ENCODE data around the gene PROK1. TPM values are rescaled to one million over a fixed set of nuclear protein-coding genes. Genes with fewer than 3 reads are reported as not detected.
"Not testable (repeated sequence)": the region's sequence is repeated elsewhere in the genome, so short reads cannot be mapped to it uniquely, and the experiment has no call there.

The PROK1 gene
- total RNA-seq, 2 donors from 2014 or later: 0.17 TPM; not detected in 1

DNA sequence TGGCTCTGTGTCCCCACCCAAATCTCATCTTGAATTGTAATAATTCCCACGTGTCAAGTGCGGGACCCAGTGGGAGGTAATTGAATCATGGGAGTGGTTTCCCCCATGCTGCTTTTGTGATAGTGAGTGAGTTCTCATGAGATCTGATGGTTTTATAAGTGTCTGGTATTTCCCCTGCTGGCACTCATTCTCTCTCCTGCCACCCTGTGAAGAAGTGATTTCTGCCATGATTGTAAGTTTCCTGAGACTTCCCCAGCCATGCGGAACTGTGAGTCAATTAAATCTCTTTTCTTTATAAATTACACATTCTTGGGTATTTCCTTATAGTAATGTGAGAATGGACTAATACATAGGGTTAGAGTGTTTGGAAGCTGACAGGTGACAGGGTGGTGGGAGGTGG lies 11.1 kb upstream of the PROK1 start:
- not testable (repeated sequence) for H3K27ac Mint-ChIP-seq; H3K9me3 Mint-ChIP-seq; H3K36me3 Mint-ChIP-seq (ENCODE audit: insufficient read depth in 2 of 2); H3K27me3 Mint-ChIP-seq (ENCODE audit: low read depth); ATAC-seq (replicated peaks in 1 of 2); H3K4me3 Mint-ChIP-seq; H3K4me1 Mint-ChIP-seq (ENCODE audit: low read depth); DNase-seq

DNA sequence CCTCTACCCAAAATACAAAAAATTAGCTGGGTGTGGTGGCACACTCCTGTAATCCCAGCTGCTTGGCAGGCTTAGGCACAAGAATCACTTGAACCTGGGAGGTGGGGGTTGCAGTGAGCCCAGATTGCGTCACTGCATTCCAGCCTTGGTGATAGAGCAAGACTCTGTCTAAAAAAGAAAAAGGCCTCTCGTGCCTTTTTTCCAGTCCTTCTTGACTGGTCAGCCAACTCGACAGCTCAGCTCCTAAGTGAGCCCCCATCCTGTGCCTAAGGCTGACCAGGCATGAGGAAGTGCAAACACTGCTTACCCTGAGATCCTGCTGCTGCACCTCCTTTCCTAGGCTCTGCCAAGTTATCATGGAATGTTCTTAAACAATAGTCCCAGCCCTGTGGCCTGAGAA lies 10.1 kb upstream of the PROK1 start:
- ATAC-seq (replicated peaks in 1 of 2): no peak
- H3K27me3 Mint-ChIP-seq (ENCODE audit: low read depth): peaks cover 7% of the 10 kb centered on the region

DNA sequence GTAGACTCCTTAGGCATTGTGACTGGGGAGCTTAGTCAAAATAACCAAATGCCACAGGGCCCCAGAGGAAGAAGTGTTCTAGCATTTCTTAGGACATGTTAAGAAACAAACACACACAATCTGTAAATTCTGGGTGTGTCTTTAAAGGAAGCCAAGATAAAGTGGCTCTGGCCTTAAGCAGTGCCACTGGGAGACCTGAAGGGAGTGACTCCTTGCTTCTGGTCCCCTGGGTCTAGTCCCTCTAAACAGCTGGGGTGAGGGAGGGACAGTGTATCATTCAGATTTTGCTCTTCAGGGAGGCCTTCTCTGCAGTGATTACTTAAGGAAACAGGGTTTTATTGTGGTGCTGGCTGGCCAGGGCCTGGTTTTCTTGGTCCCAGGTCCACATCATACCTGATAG lies 9.1 kb upstream of the PROK1 start:
- DNase-seq: no peak
- Mint-ChIP-seq H3K36me3 (ENCODE audit: insufficient read depth in 2 of 2) (no peaks in the 10 kb centered on the region), H3K4me3 (no peak overlapping the region), H3K4me1 (ENCODE audit: low read depth) (no peaks in the 10 kb centered on the region), H3K27me3 (ENCODE audit: low read depth) (peaks cover 7% of the 10 kb centered on the region), H3K27ac (no peak overlapping the region), H3K9me3 (no peaks in the 10 kb centered on the region)
- ATAC-seq (replicated peaks in 1 of 2): no peak

More for the DNA sequence above, 10.1 kb upstream of the PROK1 start:
- Mint-ChIP-seq H3K9me3 (no peaks in the 10 kb centered on the region), H3K4me1 (ENCODE audit: low read depth) (no peaks in the 10 kb centered on the region), H3K4me3 (no peak overlapping the region), H3K27ac (no peak overlapping the region), H3K36me3 (ENCODE audit: insufficient read depth in 2 of 2) (no peaks in the 10 kb centered on the region)
- no peak for DNase-seq

DNA sequence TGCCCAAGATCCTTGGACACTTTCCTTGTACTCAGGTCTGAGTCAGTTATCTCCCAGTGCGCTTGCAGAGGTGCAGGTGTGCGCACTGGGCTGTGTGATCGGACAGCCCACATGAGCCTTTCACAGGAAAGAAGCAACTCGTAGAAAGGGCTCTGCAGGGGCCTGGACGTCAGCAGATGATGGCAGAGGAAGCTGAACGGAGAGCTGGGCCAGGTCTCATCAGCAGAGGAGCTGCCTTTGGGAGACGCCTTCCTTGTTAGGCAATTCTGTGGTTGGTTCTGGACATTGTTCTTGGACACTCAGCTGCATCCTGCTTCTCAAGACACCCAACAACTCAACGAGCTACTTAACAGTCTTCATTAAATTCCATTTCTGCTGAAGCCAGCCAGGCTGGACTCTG lies 7.5 kb upstream of the PROK1 start:
- Mint-ChIP-seq H3K4me3 (no peak overlapping the region), H3K36me3 (ENCODE audit: insufficient read depth in 2 of 2) (no peaks in the 10 kb centered on the region), H3K4me1 (ENCODE audit: low read depth) (no peaks in the 10 kb centered on the region), H3K27ac (no peak overlapping the region), H3K27me3 (ENCODE audit: low read depth) (peaks cover 7% of the 10 kb centered on the region), H3K9me3 (no peaks in the 10 kb centered on the region)
- DNase-seq (no peak), ATAC-seq (replicated peaks in 1 of 2) (no peak)

DNA sequence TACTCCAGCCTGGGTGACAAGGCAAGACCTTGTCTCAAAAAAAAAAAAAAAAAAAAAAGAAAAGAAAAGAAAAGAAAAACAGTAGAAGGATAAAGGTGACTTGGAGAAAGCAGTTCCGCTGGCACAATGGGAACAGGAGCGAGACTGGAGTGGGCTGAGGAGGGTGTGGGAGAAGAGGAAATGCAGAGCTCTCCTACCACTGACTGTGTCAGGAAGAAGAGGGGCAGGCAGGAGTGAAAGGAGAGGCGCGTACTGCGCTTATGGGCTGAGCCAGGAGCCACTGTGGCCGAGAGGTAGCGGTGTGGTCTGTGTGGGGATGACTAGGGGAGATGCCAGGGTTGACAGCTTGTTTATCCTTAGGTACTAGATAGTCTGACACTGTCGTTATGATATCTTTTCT lies 6.4 kb upstream of the PROK1 start:
- Mint-ChIP-seq H3K4me1 (ENCODE audit: low read depth) (no peaks in the 10 kb centered on the region), H3K4me3 (no peak overlapping the region), H3K27ac (no peak overlapping the region), H3K9me3 (no peaks in the 10 kb centered on the region), H3K27me3 (ENCODE audit: low read depth) (peaks cover 12% of the 10 kb centered on the region), H3K36me3 (ENCODE audit: insufficient read depth in 2 of 2) (no peaks in the 10 kb centered on the region)
- ATAC-seq (replicated peaks in 1 of 2): no peak
- DNase-seq: no peak

DNA sequence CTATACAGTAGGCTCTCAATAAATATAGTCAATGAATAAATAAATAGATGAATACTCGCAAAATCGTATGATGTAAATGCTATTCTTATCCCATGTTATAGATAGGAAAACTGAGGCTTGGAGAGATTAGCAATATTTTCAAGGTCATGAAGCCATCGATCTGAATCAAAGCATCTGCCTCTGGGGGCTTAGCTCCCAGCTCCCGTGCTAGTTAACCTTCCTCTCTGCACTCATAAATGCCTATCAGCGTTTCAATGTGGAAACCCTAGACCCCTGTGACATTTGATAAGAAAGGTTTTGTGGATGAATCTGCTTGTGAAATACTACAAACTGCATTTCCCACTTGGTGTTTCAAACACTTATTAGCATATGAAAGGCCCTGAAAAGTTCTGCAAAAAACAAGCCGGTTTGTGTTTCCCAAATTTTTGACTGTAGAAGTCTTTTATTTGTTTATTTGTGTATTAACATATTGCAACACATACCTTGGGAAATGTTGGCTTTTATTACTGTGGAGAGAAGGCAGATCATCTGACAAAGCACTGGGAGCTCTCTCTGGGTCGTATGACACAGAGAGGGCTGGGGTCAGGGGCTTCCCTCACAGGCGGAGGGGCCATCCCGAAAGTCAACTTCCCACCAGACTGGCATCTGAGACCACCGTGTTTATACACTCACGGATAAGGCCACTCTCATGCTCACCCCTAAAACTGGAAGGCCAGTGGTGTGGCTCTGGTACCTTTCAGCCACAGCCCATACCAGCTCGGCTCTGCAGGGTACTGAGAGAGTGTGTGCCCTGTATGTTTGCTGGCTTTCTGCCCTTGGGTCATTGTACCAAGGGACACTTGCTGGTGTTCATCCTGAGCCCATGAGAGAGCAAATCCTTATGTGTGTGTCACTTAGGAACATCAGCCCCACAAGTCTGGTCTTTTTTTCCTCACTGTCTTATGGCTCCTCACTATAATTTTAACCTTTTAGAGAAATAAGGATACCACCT lies 993 bp upstream of the PROK1 start:
- Mint-ChIP-seq H3K36me3 (ENCODE audit: insufficient read depth in 2 of 2) (no peaks in the 10 kb centered on the region), H3K4me1 (ENCODE audit: low read depth) (no peaks in the 10 kb centered on the region), H3K27ac (no peak overlapping the region)

DNA sequence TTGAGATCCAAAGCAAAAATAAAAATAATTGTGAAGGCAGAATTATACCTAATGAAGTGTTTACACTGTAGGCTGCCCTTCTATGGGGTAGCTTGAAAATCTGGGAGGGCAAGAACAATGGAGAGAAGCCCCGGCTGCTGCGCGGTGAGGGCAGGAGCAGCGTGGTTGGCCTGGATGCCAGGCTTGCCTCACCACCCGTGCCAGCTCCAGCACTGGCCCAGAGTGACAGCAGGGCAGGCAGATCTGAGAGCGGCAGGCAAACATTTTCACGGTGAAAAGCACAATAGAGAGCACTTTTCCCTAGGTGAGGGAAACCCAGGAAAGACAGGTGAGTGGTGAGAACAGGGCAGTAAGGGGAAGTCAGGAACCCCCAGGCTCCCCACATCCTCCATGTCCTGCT lies 1.4 kb downstream of the PROK1 start:
- Mint-ChIP-seq H3K4me3 (no peak overlapping the region), H3K36me3 (ENCODE audit: insufficient read depth in 2 of 2) (no peaks in the 10 kb centered on the region), H3K9me3 (no peaks in the 10 kb centered on the region), H3K4me1 (ENCODE audit: low read depth) (no peaks in the 10 kb centered on the region), H3K27ac (no peak overlapping the region), H3K27me3 (ENCODE audit: low read depth) (peaks cover 13% of the 10 kb centered on the region)
- ATAC-seq (replicated peaks in 1 of 2) (no peak), DNase-seq (no peak)

More for the DNA sequence above, 993 bp upstream of the PROK1 start:
- no peaks in the 10 kb centered on the region for H3K9me3 Mint-ChIP-seq
- DNase-seq: no peak
- H3K4me3 Mint-ChIP-seq: no peak overlapping the region
- no peak for ATAC-seq (replicated peaks in 1 of 2)
- peaks cover 13% of the 10 kb centered on the region for H3K27me3 Mint-ChIP-seq (ENCODE audit: low read depth)

DNA sequence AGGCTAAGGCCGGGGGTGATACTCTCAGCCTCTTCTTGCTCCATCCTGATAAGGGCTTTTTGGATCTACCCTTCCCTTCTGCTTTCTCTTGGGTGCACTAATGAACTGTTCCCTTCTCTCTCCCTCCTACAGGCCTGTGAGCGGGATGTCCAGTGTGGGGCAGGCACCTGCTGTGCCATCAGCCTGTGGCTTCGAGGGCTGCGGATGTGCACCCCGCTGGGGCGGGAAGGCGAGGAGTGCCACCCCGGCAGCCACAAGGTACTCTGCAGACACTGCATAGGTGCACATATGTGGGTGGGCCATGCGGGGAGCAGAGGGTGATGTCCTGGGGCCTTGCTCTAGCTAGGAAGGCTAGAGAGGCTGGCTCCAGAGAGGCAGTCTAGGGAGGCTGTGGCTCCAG lies 2.9 kb downstream of the PROK1 start:
- no peak for ATAC-seq (replicated peaks in 1 of 2)

DNA sequence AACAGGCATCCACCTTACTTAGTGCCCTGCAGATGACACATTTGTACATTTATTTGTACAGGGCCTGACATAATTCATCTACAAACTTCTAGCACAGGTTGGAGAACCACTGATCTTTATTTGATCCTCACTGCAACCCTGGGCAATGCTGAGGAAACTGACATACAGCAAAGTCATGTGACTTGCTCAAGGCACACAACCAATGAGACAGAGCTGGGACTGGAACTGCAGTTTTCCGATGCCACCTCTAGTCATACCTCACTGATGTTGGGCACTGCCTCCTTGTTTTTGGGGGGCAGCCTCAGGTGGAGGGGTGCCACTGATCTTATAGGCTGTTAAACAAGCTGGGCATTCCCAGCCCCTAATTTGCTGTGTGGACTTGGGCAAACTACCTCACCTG lies 3.4 kb downstream of the PROK1 start:
- DNase-seq (no peak), ATAC-seq (replicated peaks in 1 of 2) (no peak)
- H3K27me3 Mint-ChIP-seq (ENCODE audit: low read depth): peaks cover 8% of the 10 kb centered on the region
- H3K4me3 Mint-ChIP-seq: no peak overlapping the region
- no peaks in the 10 kb centered on the region for H3K36me3 Mint-ChIP-seq (ENCODE audit: insufficient read depth in 2 of 2)
- H3K27ac Mint-ChIP-seq: no peak overlapping the region
- no peaks in the 10 kb centered on the region for H3K9me3 Mint-ChIP-seq
- H3K4me1 Mint-ChIP-seq (ENCODE audit: low read depth): no peaks in the 10 kb centered on the region

More for the DNA sequence above, 2.9 kb downstream of the PROK1 start:
- Mint-ChIP-seq H3K9me3 (no peaks in the 10 kb centered on the region), H3K27me3 (ENCODE audit: low read depth) (peaks cover 12% of the 10 kb centered on the region), H3K27ac (no peak overlapping the region), H3K4me1 (ENCODE audit: low read depth) (no peaks in the 10 kb centered on the region), H3K4me3 (no peak overlapping the region), H3K36me3 (ENCODE audit: insufficient read depth in 2 of 2) (no peaks in the 10 kb centered on the region)
- DNase-seq: no peak

DNA sequence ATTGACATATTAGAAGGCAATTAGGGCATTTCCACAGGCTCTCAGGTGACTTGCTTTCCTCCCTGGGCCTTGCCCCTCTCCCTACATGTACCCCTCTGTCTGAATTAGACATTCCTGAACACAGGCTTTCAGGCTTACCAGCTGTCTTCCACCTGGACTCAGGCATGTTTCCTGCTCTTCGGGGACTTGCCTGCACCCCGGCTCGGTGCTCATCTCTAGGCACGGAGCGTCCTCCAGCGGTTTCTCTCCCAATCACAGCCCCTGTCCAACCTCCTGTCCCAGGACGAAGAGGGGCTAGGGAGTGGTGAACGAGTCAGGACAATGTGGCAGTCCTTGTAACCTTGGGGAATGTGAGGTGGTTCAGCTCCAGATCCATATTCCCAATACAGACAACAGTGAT lies 4.2 kb downstream of the PROK1 start:
- Mint-ChIP-seq H3K36me3 (ENCODE audit: insufficient read depth in 2 of 2) (no peaks in the 10 kb centered on the region), H3K4me3 (no peak overlapping the region), H3K27ac (no peak overlapping the region), H3K9me3 (no peaks in the 10 kb centered on the region), H3K27me3 (ENCODE audit: low read depth) (peaks cover 8% of the 10 kb centered on the region), H3K4me1 (ENCODE audit: low read depth) (no peaks in the 10 kb centered on the region)
- ATAC-seq (replicated peaks in 1 of 2): no peak
- DNase-seq: no peak

DNA sequence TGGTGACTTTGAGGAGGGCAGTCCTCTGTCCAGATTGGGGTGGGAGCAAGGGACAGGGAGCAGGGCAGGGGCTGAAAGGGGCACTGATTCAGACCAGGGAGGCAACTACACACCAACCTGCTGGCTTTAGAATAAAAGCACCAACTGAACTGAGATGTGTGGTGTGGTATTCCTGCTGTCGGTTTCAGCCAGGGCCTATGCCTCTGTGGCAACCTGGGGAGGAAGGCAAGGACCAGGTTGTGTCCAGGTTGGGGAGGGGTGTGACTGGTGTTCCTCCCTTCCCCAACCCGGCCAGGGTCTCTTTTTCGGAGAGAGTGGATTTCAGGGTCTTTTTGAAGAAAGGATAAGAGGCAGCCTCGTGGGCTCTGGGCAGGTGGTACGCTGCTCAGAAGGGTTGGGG lies 6.3 kb downstream of the PROK1 start:
- no peaks in the 10 kb centered on the region for H3K4me1 Mint-ChIP-seq (ENCODE audit: low read depth)
- no peaks in the 10 kb centered on the region for H3K36me3 Mint-ChIP-seq (ENCODE audit: insufficient read depth in 2 of 2)
- no peak overlapping the region for H3K27ac Mint-ChIP-seq
- no peak for DNase-seq
- H3K9me3 Mint-ChIP-seq: no peaks in the 10 kb centered on the region
- ATAC-seq (replicated peaks in 1 of 2): no peak
- no peaks in the 10 kb centered on the region for H3K27me3 Mint-ChIP-seq (ENCODE audit: low read depth)
- no peak overlapping the region for H3K4me3 Mint-ChIP-seq

DNA sequence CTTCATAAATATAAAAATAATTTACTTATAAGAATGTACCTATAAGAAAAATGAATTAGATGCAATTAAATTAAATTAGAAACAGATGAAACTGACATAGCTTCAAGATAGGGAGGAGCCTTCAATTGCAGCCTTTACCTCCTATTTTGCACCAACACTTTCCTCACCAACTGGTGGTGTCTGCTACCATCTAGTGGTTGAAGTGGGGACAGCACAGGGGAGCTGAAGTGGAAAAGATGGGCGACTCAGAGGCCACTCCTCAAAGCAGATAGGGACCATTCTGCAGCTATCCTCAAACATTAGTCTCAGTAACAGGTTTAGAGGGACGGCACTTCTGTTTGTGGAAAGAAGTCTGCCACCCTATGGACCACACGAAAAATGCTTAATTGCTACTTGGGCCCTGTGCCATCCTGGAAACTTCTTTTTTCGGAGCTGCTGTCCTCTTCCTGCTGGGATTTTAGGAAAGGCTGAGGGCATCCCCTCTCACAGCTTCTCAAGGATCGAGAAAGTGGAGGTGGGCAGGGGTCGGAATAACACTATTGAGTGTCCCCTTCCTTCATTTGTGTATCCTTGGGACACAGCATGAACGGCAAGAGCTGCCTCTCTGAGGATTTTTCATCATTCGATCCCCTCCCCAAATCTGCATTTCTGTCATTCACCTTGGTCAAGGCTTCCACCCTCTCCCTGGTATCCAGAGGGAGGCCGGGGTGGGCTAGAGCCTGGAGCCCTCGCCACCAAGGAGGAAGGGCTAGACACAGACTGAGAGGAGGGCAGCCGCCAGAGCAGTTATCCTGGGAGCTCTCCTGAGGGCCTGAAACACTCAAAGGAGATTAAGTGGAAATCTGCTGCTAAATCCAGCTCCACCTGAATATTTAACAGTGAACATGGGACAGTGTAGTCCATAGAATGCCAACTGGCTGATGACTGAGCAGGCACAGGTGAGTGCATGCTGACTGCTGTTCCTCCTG lies 9.6 kb downstream of the PROK1 start:
- Mint-ChIP-seq H3K36me3 (ENCODE audit: insufficient read depth in 2 of 2) (no peaks in the 10 kb centered on the region), H3K4me1 (ENCODE audit: low read depth) (peaks cover 4% of the 10 kb centered on the region), H3K27ac (no peak overlapping the region), H3K9me3 (no peaks in the 10 kb centered on the region), H3K4me3 (no peak overlapping the region), H3K27me3 (ENCODE audit: low read depth) (no peaks in the 10 kb centered on the region)
- DNase-seq (peak; percentile 82 to 87), ATAC-seq (replicated peaks in 1 of 2) (peak; percentile 78 to 88)

DNA sequence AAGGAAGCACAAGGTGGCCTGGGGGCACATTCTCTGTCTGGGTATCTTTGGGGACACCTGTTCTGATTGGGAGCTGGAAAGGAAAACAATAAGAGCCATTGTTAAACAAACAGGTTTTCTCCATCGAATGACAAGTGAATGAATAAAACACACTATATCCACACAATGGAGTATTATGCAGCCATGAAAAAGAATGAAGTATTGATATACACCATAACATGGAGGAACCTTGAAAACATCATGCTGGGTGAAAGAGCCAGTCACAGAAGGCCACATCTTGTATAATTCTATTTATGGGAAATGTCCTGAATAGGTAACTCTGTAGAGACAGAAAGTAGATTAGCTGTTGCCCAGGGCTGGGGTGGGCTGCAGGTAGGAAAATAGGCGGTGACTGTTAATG lies 11.1 kb downstream of the PROK1 start:
- ATAC-seq (replicated peaks in 1 of 2) (no peak), DNase-seq (no peak)
- no peaks in the 10 kb centered on the region for H3K9me3 Mint-ChIP-seq
- H3K27ac Mint-ChIP-seq: no peak overlapping the region
- H3K4me3 Mint-ChIP-seq: no peak overlapping the region
- no peaks in the 10 kb centered on the region for H3K27me3 Mint-ChIP-seq (ENCODE audit: low read depth)
- H3K4me1 Mint-ChIP-seq (ENCODE audit: low read depth): peaks cover 4% of the 10 kb centered on the region
- H3K36me3 Mint-ChIP-seq (ENCODE audit: insufficient read depth in 2 of 2): no peaks in the 10 kb centered on the region
